HG02840 (cell line): Measurements from ENCODE around the gene NGB.

Experiments used
- ATAC-seq: cut with Tn5 transposase; IDR thresholded peaks from one replicate; pipeline ENCODE4 v1.9.1; 2021; ENCODE audit warnings: mild to moderate bottlenecking, moderate library complexity, moderate number of reproducible peaks; ENCODE audit not compliant: unreplicated experiment, low FRiP score

The NGB gene

DNA sequence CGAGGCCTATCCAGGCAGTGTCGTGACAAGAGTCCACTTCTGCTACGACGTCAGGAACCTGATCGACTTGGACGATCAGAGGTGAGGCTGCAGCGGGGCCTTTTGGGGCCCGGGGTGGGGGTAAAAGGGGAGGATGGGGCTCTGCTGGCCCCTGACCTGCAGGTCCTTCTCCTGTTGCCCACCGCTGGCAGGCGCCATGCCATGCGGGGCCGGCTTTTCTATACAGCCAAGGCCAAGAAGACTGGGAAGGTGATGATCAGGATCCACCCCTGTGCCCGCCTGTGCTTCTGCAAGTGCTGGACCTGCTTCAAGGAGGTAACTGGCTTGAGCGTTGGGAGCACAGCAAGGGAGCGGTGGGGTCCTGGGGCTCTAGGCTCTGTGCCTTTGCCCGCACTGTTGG is 31.6 kb downstream of the NGB start:
- no peak for ATAC-seq

DNA sequence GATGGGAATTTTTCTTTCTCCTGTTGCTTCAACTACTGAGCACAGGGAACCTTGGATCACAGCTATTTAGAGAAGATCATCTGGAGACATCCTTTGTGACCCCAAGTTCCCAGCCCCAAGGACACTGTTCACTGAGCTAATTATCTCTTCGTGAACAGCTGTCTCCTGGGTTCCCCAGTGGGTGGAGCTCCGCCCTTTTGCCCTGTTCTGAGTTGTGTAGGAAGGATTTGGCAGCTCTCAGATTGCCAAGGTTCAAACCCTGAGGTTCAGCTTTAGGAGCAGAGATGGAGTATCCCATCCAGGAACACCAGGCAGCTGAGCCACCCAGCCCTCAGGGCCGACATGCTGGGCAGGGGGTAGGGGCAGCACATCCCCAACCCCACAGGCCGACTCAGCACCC is 32.0 kb downstream of the NGB start:
- ATAC-seq = no peak

DNA sequence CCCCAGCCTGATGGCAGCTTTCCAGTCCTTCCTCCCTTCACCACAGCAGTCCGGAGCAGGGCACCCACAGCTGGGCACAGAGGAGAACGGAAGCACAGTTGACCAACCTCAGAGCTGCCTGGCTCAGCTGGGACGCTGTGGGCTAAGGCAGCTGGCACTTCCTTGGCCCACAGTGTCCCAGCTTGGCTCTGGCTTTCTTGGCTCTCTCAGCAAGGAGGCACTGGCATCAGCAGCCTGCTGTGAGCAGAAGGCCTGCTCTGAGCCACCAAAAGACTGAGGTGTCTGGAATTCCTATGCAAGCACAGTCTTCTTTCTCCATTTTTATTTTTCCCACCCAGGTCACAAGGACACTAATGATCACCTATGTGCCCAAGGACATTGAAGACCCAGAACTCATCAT is 32.6 kb downstream of the NGB start:
- no peak for ATAC-seq

DNA sequence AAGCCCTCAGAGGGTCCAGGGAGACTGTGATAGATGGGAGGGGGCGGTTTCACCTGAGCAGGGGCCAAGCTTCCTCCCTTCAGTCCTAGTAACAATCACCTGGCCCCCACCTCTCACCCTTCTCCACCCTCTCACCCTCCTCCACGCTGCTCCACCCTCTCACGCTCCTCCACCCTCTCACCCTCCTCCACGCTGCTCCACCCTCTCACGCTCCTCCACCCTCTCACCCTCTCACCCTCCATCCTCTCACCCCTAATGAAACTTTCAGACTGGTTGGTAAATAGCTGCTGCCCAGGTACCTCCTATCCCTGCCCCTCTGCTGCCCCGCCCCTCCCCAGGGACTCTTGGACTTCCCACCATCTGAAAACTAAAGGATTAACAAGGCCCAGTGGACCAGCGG is 34.2 kb downstream of the NGB start:
- ATAC-seq = no peak

GRCh38 chr14:77231721-77232120 is 39.3 kb downstream of the NGB start:
- no peak for ATAC-seq

DNA sequence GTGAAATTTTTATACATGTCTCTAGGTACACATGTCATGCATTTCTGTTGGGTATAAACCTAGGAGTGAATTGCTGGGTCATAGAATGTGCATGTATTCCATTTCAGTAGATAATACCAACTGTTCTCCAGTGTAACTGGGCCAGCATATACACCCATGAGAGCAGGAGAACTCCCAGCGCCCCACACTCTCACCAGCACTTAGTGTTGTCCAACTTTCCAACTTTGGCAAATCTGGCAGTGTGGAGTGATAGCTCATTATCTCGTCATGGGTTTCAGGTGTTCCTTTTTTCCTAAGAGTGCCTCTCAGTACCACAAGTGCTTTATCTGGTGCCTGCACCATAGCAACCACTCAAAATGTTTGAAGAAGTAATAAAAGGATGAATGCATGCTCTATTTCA is 40.1 kb downstream of the NGB start:
- no peak for ATAC-seq

DNA sequence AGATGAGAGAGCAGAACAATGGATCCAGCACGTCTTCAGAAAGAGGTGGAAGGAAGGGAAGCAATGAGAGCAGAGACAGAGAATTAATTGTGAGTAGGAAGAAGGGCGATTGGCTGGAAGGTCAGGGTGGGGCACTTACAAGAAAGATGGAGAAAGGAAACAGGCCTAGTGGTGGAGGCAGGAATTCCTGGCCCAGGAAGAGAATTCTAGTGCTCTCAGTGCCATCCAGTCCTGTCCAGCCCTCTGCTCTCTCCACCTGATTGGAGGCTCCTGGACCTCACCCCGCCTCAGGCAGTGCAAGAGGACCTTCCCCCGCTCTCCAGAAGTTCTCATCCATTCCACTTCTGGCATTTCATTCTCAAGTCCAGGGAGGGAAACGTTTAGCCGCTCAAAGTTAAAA is 43.0 kb downstream of the NGB start:
- no peak for ATAC-seq

- ATAC-seq = no peak
These were observed 45.0 kb downstream of the NGB start for GRCh38 chr14:77225892-77226557.

- ATAC-seq = no peak
These were observed 45.8 kb downstream of the NGB start for GRCh38 chr14:77225254-77225653.

DNA sequence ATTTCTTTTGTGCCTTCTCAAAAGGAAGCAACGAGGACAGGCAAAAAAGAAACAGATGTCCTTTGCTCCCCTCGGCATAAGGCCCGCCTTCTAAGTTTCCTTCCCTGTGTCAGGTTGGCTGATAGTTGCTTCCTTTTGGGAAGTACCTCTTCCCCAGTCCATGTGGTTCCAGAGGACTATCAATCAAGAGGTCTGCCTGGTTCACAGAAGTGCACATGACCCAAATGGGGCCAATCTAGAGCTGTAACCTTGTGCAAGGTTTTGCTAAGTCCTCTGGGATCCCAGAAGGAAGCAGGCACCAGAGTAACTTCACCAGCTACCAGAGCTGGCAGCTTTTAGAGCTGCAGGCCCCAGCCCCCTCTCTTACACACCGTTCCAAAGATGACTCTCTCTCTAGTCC is 46.8 kb downstream of the NGB start:
- no peak for ATAC-seq

GRCh38 chr14:77222546-77223225 is 48.3 kb downstream of the NGB start:
- no peak for ATAC-seq

DNA sequence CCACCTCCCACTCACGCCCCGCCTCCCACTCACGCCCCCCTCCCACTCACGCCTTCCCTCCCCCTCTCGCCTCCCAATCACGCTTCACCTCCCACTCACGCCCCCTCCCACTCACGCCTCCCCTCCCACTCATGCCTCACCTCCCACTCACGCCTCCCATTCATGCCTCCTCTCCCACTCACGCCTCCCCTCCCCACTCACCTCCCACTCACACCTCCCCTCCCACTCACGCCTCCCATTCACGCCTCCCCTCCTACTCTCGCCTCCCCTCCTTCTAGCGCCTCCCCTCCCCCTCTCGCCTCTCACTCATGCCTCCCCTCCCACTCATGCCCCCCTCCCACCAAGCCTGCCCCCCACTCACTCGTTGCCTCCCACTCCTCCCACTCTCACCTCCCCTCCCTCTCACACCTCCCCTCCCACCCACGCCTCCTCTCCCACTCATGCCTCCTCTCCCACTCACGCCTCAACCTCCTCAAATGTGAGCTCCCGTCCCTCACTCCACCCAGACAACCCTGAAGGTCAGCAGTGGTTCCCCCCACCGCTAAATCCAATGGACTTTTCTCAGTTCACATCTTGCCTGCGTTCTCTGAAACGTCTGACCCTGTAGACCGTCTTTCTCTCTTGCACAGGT is 49.6 kb downstream of the NGB start:
- ATAC-seq = no peak

DNA sequence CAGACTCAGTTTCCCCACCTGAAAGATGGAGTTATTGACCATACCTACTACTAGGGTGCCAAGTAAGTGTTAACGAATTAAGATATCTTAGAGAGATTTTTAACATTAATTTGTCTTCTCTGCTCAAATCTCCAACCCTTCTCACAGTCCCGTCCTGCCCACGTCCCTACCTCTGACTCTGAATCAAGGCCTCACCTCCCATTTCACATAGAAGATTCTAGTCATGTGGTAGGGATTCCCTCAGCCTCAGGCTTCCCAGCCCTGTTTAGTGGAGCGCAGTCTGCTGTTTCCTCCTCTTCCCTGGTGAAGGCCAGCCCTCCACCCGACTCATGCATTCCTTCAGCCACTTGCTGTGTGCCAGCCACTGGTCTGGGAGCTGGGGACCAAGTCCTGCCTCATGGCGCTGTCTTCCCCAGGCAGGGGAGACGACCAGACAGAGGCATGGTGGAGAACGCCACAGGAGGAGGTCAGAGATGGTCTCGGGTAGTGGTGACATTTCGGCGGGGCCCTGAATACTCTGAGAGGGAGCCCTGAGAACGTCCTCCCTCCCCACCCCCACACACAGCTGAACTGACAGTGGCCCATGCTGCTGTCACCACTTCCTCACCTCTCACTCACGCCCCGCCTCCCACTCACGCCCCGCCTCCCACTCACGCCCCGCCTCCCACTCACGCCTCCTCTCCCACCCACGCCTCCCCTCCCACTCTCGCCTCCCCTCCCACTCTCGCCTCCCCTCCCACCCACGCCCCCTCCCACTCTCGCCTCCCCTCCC is 50.6 kb downstream of the NGB start:
- ATAC-seq = no peak

DNA sequence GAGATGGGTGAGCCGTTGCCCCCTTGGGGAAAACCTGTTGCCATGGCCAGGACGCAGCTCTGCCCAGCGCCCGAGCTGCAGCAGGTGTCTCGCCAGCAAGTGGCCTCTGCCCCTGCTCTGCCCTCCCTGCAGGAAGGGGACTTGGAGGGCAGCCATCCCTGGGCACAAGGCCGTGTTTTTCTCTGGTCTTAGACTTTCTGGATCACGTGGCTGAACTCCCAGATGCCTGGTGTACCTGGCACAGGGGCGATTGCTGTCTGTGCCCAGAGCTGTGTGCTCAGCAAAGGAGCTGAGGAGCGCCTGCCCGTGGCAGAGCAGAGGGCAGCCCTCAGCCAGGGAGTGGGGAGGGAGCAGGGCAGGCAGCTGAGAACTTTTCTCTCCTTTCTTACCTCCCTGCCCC is 51.4 kb downstream of the NGB start:
- no peak for ATAC-seq

- ATAC-seq = no peak
These were observed 53.5 kb downstream of the NGB start for GRCh38 chr14:77217551-77217950.
